ENCODE measurements around the gene LUC7L3.

Gene LUC7L3

GRCh38 chr17:50682441-50682840 lies 37.0 kb upstream of the LUC7L3 start:
- TF ChIP-seq CTCF (IDR thresholded peaks at IDR 0.05; ENCODE audit: extremely low read depth, insufficient read depth, missing control alignments) = no peak
- DNase-seq (ENCODE audit: low spot score) = no peak
- in situ Hi-C loops (cut with MboI; ENCODE audit: low pct_unique_long_range_greater_than_20kb, low sequenced_read_pairs, unreplicated experiment) = no loop called here

- in situ Hi-C loops (cut with MboI; ENCODE audit: low pct_unique_long_range_greater_than_20kb, low sequenced_read_pairs, unreplicated experiment) = no loop called here
- no peak for TF ChIP-seq CTCF (IDR thresholded peaks at IDR 0.05; ENCODE audit: extremely low read depth, insufficient read depth, missing control alignments)
- no peak for DNase-seq (ENCODE audit: low spot score)
These were observed 36.5 kb upstream of the LUC7L3 start for GRCh38 chr17:50682938-50683337.

- in situ Hi-C loops (cut with MboI; ENCODE audit: low pct_unique_long_range_greater_than_20kb, low sequenced_read_pairs, unreplicated experiment) = no loop called here
- no peak for DNase-seq (ENCODE audit: low spot score)
- no peak for TF ChIP-seq CTCF (IDR thresholded peaks at IDR 0.05; ENCODE audit: extremely low read depth, insufficient read depth, missing control alignments)
These were observed 35.7 kb upstream of the LUC7L3 start for GRCh38 chr17:50683434-50684287.

GRCh38 chr17:50684288-50684611 lies 35.2 kb upstream of the LUC7L3 start:
- no peak for TF ChIP-seq CTCF (IDR thresholded peaks at IDR 0.05; ENCODE audit: extremely low read depth, insufficient read depth, missing control alignments)
- no peak for DNase-seq (ENCODE audit: low spot score)
- in situ Hi-C loops (cut with MboI; ENCODE audit: low pct_unique_long_range_greater_than_20kb, low sequenced_read_pairs, unreplicated experiment) = no loop called here

- in situ Hi-C loops (cut with MboI; ENCODE audit: low pct_unique_long_range_greater_than_20kb, low sequenced_read_pairs, unreplicated experiment) = no loop called here
- DNase-seq (ENCODE audit: low spot score) = no peak
- no peak for TF ChIP-seq CTCF (IDR thresholded peaks at IDR 0.05; ENCODE audit: extremely low read depth, insufficient read depth, missing control alignments)
These were observed 34.6 kb upstream of the LUC7L3 start for GRCh38 chr17:50684612-50685333.

GRCh38 chr17:50685334-50685665 lies 34.1 kb upstream of the LUC7L3 start:
- in situ Hi-C loops (cut with MboI; ENCODE audit: low pct_unique_long_range_greater_than_20kb, low sequenced_read_pairs, unreplicated experiment) = no loop called here
- no peak for DNase-seq (ENCODE audit: low spot score)
- no peak for TF ChIP-seq CTCF (IDR thresholded peaks at IDR 0.05; ENCODE audit: extremely low read depth, insufficient read depth, missing control alignments)

Measured in GM13977 (cell line).